KMS-11 (cell line): ENCODE data around the gene BMP7.

ENCODE experiments used
- H2AFZ ChIP-seq: fragments of 200-600 bp; sonication (generic); 2 replicates; pipeline ENCODE4 v1.6.1; 2016; ENCODE audit warnings: antibody characterized with exemption, mixed run types, low read depth
- H3K27ac ChIP-seq: fragments of 200-600 bp; sonication (generic); 2 replicates; pipeline ENCODE4 v1.6.1; 2016; ENCODE audit warnings: mild to moderate bottlenecking, mixed run types
- H3K27me3 ChIP-seq: fragments of 200-600 bp; sonication (generic); 2 replicates; pipeline ENCODE4 v1.6.1; 2017; ENCODE audit warnings: mild to moderate bottlenecking, low read depth, mixed run types, moderate library complexity; ENCODE audit not compliant: insufficient read depth
- H3K36me3 ChIP-seq: fragments of 200-600 bp; sonication (generic); 2 replicates; pipeline ENCODE4 v1.6.1; 2017; ENCODE audit warnings: mild to moderate bottlenecking, mixed run types; ENCODE audit not compliant: insufficient read depth
- H3K4me1 ChIP-seq: fragments of 200-600 bp; sonication (generic); 2 replicates; pipeline ENCODE4 v1.6.1; 2016; ENCODE audit warnings: mild to moderate bottlenecking, low read depth, mixed run types; ENCODE audit not compliant: poor library complexity, severe bottlenecking
- H3K4me2 ChIP-seq: fragments of 200-600 bp; sonication (generic); 2 replicates; pipeline ENCODE4 v1.7.0; 2016; ENCODE audit warnings: mild to moderate bottlenecking, mixed run types
- H3K4me3 ChIP-seq: fragments of 200-600 bp; sonication (generic); IDR thresholded peaks from 2 replicates; pipeline ENCODE4 v1.6.1; 2017; ENCODE audit warnings: low read depth, low read length, mixed read lengths; ENCODE audit not compliant: insufficient read depth
- H3K79me2 ChIP-seq: fragments of 200-600 bp; sonication (generic); 2 replicates; pipeline ENCODE4 v1.6.1; 2016; ENCODE audit warnings: low read depth, mixed run types; ENCODE audit not compliant: insufficient read depth
- H3K9ac ChIP-seq: fragments of 200-600 bp; sonication (generic); 2 replicates; pipeline ENCODE4 v1.6.1; 2016; ENCODE audit warnings: mild to moderate bottlenecking, mixed run types
- H4K20me1 ChIP-seq: fragments of 200-600 bp; sonication (generic); 2 replicates; pipeline ENCODE4 v1.6.1; 2016; ENCODE audit warnings: mild to moderate bottlenecking, mixed run types; ENCODE audit not compliant: insufficient read depth
- CTCF ChIP-seq: fragments of 200-600 bp; sonication (generic); conservative IDR thresholded peaks from 2 replicates; pipeline ENCODE4 v1.6.1; 2017; ENCODE audit warnings: low read depth, mild to moderate bottlenecking, antibody characterized with exemption, low read length, moderate library complexity, mixed read lengths

The BMP7 gene

GRCh38 chr20:57244627-57245214 is 21.7 kb downstream of the BMP7 start:
- no peak overlapping the region for H2AFZ ChIP-seq
- no peaks in the 10 kb centered on the region for H3K4me1 ChIP-seq
- no peaks in the 10 kb centered on the region for H3K36me3 ChIP-seq

GRCh38 chr20:57244221-57244585 is 22.2 kb downstream of the BMP7 start:
- Histone ChIP-seq H3K4me2 (no peak overlapping the region), H3K27ac (no peak overlapping the region), H3K4me1 (no peaks in the 10 kb centered on the region), H3K36me3 (no peaks in the 10 kb centered on the region), H3K27me3 (no peaks in the 10 kb centered on the region), H3K79me2 (no peaks in the 10 kb centered on the region), H4K20me1 (no peaks in the 10 kb centered on the region), H3K9ac (no peak overlapping the region), H3K4me3 (no peak overlapping the region), H2AFZ (no peak overlapping the region)
- TF ChIP-seq CTCF, result no peak

More at GRCh38 chr20:57244627-57245214, 21.7 kb downstream of the BMP7 start:
- Histone ChIP-seq H3K27me3 (no peaks in the 10 kb centered on the region), H3K27ac (no peak overlapping the region), H3K9ac (no peak overlapping the region), H3K4me2 (no peak overlapping the region), H4K20me1 (no peaks in the 10 kb centered on the region), H3K4me3 (no peak overlapping the region), H3K79me2 (no peaks in the 10 kb centered on the region)
- TF ChIP-seq CTCF, result no peak

- Histone ChIP-seq H3K27me3 (no peaks in the 10 kb centered on the region), H3K4me2 (no peak overlapping the region), H3K9ac (no peak overlapping the region), H2AFZ (no peak overlapping the region), H3K27ac (no peak overlapping the region), H4K20me1 (no peaks in the 10 kb centered on the region), H3K4me1 (no peaks in the 10 kb centered on the region), H3K36me3 (no peaks in the 10 kb centered on the region), H3K79me2 (no peaks in the 10 kb centered on the region), H3K4me3 (no peak overlapping the region)
- no peak for TF ChIP-seq CTCF
These were observed 22.8 kb downstream of the BMP7 start for GRCh38 chr20:57243480-57244220.

GRCh38 chr20:57242414-57242813 is 24.0 kb downstream of the BMP7 start:
- no peak for TF ChIP-seq CTCF
- no peaks in the 10 kb centered on the region for H3K27me3 ChIP-seq
- H4K20me1 ChIP-seq, result no peaks in the 10 kb centered on the region
- H2AFZ ChIP-seq, result no peak overlapping the region
- H3K27ac ChIP-seq, result no peak overlapping the region
- H3K4me2 ChIP-seq, result no peak overlapping the region
- H3K4me3 ChIP-seq, result no peak overlapping the region
- no peaks in the 10 kb centered on the region for H3K36me3 ChIP-seq
- H3K79me2 ChIP-seq, result no peaks in the 10 kb centered on the region
- H3K4me1 ChIP-seq, result no peaks in the 10 kb centered on the region
- no peak overlapping the region for H3K9ac ChIP-seq
